Aorta (tissue), 5 donors: ENCODE measurements around the gene GPATCH4. TPM values are rescaled to one million over a fixed set of nuclear protein-coding genes. Genes with fewer than 3 reads are reported as not detected.

Experiments used
- ATAC-seq: fragments of 200-7000 bp; cut with Tn5 transposase; one replicate; pipeline ENCODE4 v1.9.1; 2022; ENCODE audit warnings: moderate library complexity; ENCODE audit not compliant: low FRiP score
- DNase-seq, 2 donors: peaks; one replicate each; pipeline ENCODE4 v3.0.0-alpha.2; 2020
- H3K27ac ChIP-seq, 2 donors: one replicate each; pipeline ENCODE4 v1.5.1; 2013; ENCODE audit warnings: low read length in 2 of 2, mild to moderate bottlenecking in 2 of 2, moderate library complexity in 2 of 2, control low read depth in 1 of 2, inconsistent platforms in 1 of 2, low read depth in 1 of 2
- H3K27me3 ChIP-seq, 2 donors: one replicate each; pipeline ENCODE4 v1.6.1; 2013; ENCODE audit warnings: control low read depth in 1 of 2, low read length in 1 of 2, mild to moderate bottlenecking in 1 of 2, moderate library complexity in 1 of 2; ENCODE audit not compliant: insufficient read depth in 2 of 2, control insufficient read depth in 1 of 2
- H3K36me3 ChIP-seq, 2 donors: one replicate each; pipeline ENCODE4 v1.6.1; 2013; ENCODE audit warnings: control low read depth in 1 of 2, low read length in 1 of 2, mild to moderate bottlenecking in 1 of 2; ENCODE audit not compliant: insufficient read depth in 2 of 2, control insufficient read depth in 1 of 2
- H3K4me1 ChIP-seq, 2 donors: one replicate each; pipeline ENCODE4 v1.6.1; 2013; ENCODE audit warnings: low read length in 2 of 2, control low read depth in 1 of 2, mild to moderate bottlenecking in 1 of 2, moderate library complexity in 1 of 2; ENCODE audit not compliant: insufficient read depth in 2 of 2, control insufficient read depth in 1 of 2
- H3K4me3 ChIP-seq, 2 donors: one replicate each; pipeline ENCODE4 v1.5.1; 2013; ENCODE audit warnings: low read length in 2 of 2, control low read depth in 1 of 2, mild to moderate bottlenecking in 1 of 2
- H3K9me3 ChIP-seq: one replicate; pipeline ENCODE4 v1.6.1; 2013; ENCODE audit warnings: mild to moderate bottlenecking, low read length; ENCODE audit not compliant: control insufficient read depth
- WGBS, 2 donors: extraction: QIAGEN DNeasy Blood & Tissue Kit; methylation state at CpG; one replicate each; pipeline ENCODE4 v1.1.7; 2013; 5-methylcytosine and 5-hydroxymethylcytosine counted together
- intact Hi-C, 2 donors: fragments of 100-400 bp; cut with DNase I; formaldehyde crosslinking; loops; one replicate each; pipeline versions ENCODE4 v1.14.2 to v1.15.0; 2022
- polyA plus RNA-seq, 2 donors: library from polyadenylated mRNA; stranded (reverse); fragments of 200-250 nt; gene quantifications; one replicate each; pipeline ENCODE4 v1.2.3, GENCODE V29; 2013
- total RNA-seq, 2 donors: library from RNA; stranded (reverse); fragmentation: NEBNext Ultra II Directional; extraction: Animal tissue kit (Norgen Biotek cat#: 25700); gene quantifications; one replicate each; pipeline ENCODE4 v1.2.1, GENCODE V29; 2021
- donor health status: healthy with polysubstance abuse.
- donor health status: Bipolar disorder and iron deficiency.
- donor health status: DM: no; HTN: no; CAD: no.
- donor health status: DM: no; HTN: no; CAD: no.
- donor health status: DM: yes; HTN: yes; CAD: no.

Gene GPATCH4
- total and polyA plus RNA-seq, 4 donors: 12.2 to 24.0 (median 19.0) TPM

GRCh38 chr1:156566436-156566835, 34.8 kb downstream of the GPATCH4 start:
- intact Hi-C loops: no loop called here

DNA sequence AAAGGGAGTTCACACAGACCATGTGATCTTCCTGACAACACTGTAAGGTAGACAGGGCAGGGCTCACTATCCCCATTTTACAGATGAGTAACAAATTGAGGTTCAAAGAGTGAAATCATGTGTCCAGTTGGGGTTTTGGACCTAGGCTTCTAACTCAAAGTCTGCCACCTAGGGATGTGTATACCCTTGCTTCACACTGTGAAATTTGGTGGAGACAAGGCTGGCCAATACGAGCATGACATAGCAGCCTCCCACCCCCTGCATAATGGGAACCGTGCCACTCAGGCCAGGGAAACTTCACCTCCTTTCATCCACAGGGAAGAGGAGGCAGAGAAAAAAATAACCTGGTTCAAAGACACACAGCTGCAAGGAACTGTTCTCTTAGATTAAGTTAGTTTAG, 35.8 kb downstream of the GPATCH4 start:
- 77 to 82% methylated on average over 2 of the region's 2 CpGs for WGBS, 2 donors
- no peaks in the 10 kb centered on the region for H3K4me1 ChIP-seq
- peak in 1 of 2 donors; percentile 13 for DNase-seq
- H3K27ac ChIP-seq: no peak overlapping the region
- intact Hi-C loops: no loop called here
- H3K9me3 ChIP-seq: no peaks in the 10 kb centered on the region
- H3K4me3 ChIP-seq: no peak overlapping the region
- H3K27me3 ChIP-seq: no peaks in the 10 kb centered on the region
- H3K36me3 ChIP-seq: no peaks in the 10 kb centered on the region
- ATAC-seq: no peak

More at GRCh38 chr1:156566436-156566835, 34.8 kb downstream of the GPATCH4 start:
- no peak for ATAC-seq
- no peaks in the 10 kb centered on the region for H3K36me3 ChIP-seq
- WGBS, 2 donors: 83 to 89% methylated on average over 4 of the region's 4 CpGs
- H3K27me3 ChIP-seq: no peaks in the 10 kb centered on the region
- H3K4me1 ChIP-seq: no peaks in the 10 kb centered on the region
- no peak overlapping the region for H3K27ac ChIP-seq
- peak; percentile 15 to 20 for DNase-seq
- H3K9me3 ChIP-seq: no peaks in the 10 kb centered on the region
- no peak overlapping the region for H3K4me3 ChIP-seq

DNA sequence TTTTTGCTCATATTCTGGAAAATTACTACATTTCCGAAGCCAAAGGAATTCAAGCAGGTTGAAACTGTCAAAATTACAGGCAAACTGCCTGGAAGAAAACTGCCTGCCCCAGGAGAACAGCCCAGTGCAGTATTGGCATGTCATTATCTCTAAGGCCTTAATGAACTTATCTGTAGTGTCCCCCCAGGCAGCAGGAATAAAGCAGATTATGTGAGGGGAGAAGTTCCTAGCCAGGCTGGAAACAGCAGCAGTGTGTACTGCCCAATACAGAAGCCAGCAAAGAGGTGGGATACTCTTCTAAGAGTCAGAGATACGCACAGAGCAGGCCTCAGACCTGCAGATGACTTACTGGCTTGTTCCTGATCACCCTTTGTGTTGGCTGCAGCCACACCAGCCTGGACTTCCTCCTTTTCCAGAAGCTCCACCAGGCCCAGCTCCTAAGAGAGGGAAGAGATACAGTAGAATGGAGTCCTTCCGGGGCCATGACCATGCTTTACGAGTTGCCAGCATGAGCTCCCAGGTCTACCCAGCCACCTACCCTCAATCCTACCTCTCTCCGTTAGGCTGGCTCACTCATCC, 40.6 kb downstream of the GPATCH4 start:
- 76 to 77% methylated on average over 5 of the region's 5 CpGs for WGBS, 2 donors
- ATAC-seq (no peak), DNase-seq (peak in 1 of 2 donors; percentile 1)
- no peaks in the 10 kb centered on the region for H3K27me3 ChIP-seq
- no peak overlapping the region for H3K4me3 ChIP-seq
- H3K27ac ChIP-seq: no peak overlapping the region
- H3K9me3 ChIP-seq: no peaks in the 10 kb centered on the region
- no peaks in the 10 kb centered on the region for H3K4me1 ChIP-seq
- no peaks in the 10 kb centered on the region for H3K36me3 ChIP-seq
- intact Hi-C loops: no loop called here

DNA sequence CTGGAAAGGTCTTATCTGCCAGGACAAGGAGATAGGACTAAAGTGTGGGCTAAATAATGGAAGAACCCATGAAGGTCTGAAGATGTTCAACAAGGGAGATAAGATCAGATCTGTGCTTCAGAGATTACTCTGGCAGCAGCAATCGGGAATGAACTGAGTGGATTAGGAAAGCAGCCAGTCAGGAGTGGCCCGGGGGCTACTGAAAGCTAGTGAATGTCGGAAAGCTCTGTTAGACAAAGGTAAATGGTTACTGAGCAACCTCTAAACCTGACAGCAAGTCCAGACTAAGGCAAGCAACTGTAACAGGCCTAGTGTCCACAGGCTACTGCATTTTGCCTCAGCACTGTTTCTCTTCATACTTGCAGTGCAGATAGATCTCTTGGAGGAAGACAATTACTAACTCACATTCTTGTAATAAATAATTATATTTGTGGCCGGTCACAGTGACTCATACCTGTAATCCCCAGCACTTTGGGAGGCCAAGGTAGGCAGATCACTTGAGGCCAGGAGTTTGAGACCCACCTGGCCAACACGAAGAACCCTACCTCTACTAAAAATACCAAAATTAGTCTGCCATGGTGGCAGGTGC, 41.4 kb downstream of the GPATCH4 start:
- intact Hi-C loops: no loop called here
- Histone ChIP-seq H3K27ac (no peak overlapping the region), H3K4me1 (no peaks in the 10 kb centered on the region), H3K9me3 (no peaks in the 10 kb centered on the region), H3K4me3 (no peak overlapping the region), H3K36me3 (no peaks in the 10 kb centered on the region), H3K27me3 (no peaks in the 10 kb centered on the region)
- DNase-seq (no peak), ATAC-seq (no peak)
- WGBS, 2 donors: 84 to 90% methylated on average over 5 of the region's 5 CpGs

- no peak for ATAC-seq
- H3K27me3 ChIP-seq: no peaks in the 10 kb centered on the region
- H3K4me3 ChIP-seq: no peak overlapping the region
- no peaks in the 10 kb centered on the region for H3K9me3 ChIP-seq
- no peaks in the 10 kb centered on the region for H3K4me1 ChIP-seq
- H3K36me3 ChIP-seq: no peaks in the 10 kb centered on the region
- no peak overlapping the region for H3K27ac ChIP-seq
- WGBS, 2 donors: 87 to 91% methylated on average over 7 of the region's 8 CpGs
- intact Hi-C loops: no loop called here
- no peak for DNase-seq
These were observed 42.0 kb downstream of the GPATCH4 start for GRCh38 chr1:156559086-156559796.

- Histone ChIP-seq H3K27ac (no peak overlapping the region), H3K4me3 (no peak overlapping the region), H3K4me1 (no peaks in the 10 kb centered on the region), H3K36me3 (no peaks in the 10 kb centered on the region), H3K9me3 (no peaks in the 10 kb centered on the region), H3K27me3 (no peaks in the 10 kb centered on the region)
- peak in 1 of 2 donors; percentile 18 for DNase-seq
- no peak for ATAC-seq
- WGBS, 2 donors: 84% methylated on average over 9 of the region's 9 CpGs
- intact Hi-C loops: no loop called here
These were observed 44.9 kb downstream of the GPATCH4 start for GRCh38 chr1:156556354-156556753.

- H3K27ac ChIP-seq: no peak overlapping the region
- no peaks in the 10 kb centered on the region for H3K36me3 ChIP-seq
- no peaks in the 10 kb centered on the region for H3K9me3 ChIP-seq
- DNase-seq: no peak
- no peak for ATAC-seq
- no peak overlapping the region for H3K4me3 ChIP-seq
- intact Hi-C loops: no loop called here
- no peaks in the 10 kb centered on the region for H3K27me3 ChIP-seq
- H3K4me1 ChIP-seq: no peaks in the 10 kb centered on the region
- WGBS, 2 donors: 63 to 92% methylated on average over 2 of the region's 2 CpGs
These were observed 45.6 kb downstream of the GPATCH4 start for GRCh38 chr1:156555715-156556114.

- Histone ChIP-seq H3K27me3 (no peaks in the 10 kb centered on the region), H3K27ac (no peak overlapping the region), H3K36me3 (no peaks in the 10 kb centered on the region), H3K4me3 (no peak overlapping the region), H3K4me1 (no peaks in the 10 kb centered on the region), H3K9me3 (no peaks in the 10 kb centered on the region)
- no peak for ATAC-seq
- WGBS, 2 donors: 82 to 85% methylated on average over 8 of the region's 8 CpGs
- DNase-seq: peak in 1 of 2 donors; percentile 12
- intact Hi-C loops: no loop called here
These were observed 46.3 kb downstream of the GPATCH4 start for GRCh38 chr1:156554971-156555370.
